HUDEP-2 (cell line): ENCODE measurements around the gene CFAP141.
A peak's percentile ranks its signal among the peaks of the same experiment; 100 is the strongest.
"Not testable (repeated sequence)": the region's sequence is repeated elsewhere in the genome, so short reads cannot be mapped to it uniquely, and the experiment has no call there.

Experiments used
- DNase-seq, 76 experiments: peaks; one replicate each; lab custom pipeline; 2025; ENCODE audit not compliant: unreplicated experiment in 76 of 76; lab: John Stamatoyannopoulos, UW

Gene CFAP141

GRCh38 chr1:154206196-154206595 is at the start of gene CFAP141:
TSS of gene CFAP141 (minus strand) at chr1:154206333. CDS start at chr1:154206307, 26 bp downstream.
- no peak for DNase-seq

GRCh38 chr1:154253671-154254070 is 47.5 kb upstream of the CFAP141 start:
- no peak for DNase-seq

GRCh38 chr1:154241703-154242351 is 35.7 kb upstream of the CFAP141 start:
- DNase-seq = peak in 3 of 76 experiments; percentile 7 to 17 (median 11)

- DNase-seq = no peak
Observed at GRCh38 chr1:154240294-154240833, 34.2 kb upstream of the CFAP141 start.

- no peak for DNase-seq
Observed at GRCh38 chr1:154239491-154239890, 33.4 kb upstream of the CFAP141 start.

DNA sequence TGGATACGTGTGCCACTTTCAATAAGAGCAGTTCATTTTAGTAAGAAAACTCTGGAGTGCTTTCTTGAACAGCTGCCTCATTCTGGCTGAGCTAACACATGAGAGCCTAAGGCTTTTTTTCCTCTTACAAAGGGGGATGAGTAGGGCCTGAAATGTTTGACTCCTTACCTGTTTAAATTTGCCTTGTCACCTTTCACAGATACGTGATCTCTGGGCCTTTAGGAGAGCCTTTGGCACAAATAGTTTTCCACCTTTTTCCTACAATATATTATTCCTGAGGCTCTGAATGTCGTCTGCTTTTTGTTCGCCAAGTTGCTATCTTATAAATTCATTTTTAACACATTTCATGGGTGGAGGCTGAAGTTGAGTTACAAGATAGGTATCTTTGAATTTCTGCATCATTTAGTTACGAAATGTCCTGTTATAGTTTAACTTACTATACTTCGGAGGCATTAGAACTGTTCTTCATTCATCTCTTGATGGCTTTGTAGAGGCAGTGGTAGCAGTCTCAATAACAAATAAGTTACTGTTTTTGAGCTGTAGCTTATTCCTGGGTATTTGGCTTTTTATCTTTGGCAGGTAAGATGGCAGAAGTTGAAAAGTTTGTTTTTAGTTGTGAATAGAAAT is 31.9 kb upstream of the CFAP141 start:
- no peak for DNase-seq

DNA sequence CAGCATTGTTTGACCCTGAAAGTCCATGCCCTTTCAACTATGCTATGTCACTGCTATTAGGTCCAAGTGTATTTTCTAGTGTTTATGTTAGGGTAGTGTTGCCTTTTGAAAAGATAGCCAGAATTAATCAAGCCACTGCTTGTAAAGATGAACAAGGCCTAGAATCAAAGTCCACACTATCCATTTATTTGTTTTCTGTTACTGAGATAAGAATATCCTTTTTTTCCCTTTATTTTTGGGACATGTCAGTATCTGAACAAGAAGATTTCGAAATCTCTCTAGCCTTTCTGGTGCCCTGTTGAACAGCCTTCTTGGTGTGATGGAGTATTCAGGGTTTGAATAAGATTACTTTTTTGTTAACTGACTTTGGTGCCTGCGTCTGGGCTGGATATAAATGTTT is 31.3 kb upstream of the CFAP141 start:
- DNase-seq = no peak

GRCh38 chr1:154236855-154237254 is 30.7 kb upstream of the CFAP141 start:
- no peak for DNase-seq

- DNase-seq = not testable (repeated sequence)
Observed at GRCh38 chr1:154233127-154233526, 27.0 kb upstream of the CFAP141 start.

- DNase-seq = not testable (repeated sequence)
Observed at GRCh38 chr1:154231112-154231511, 25.0 kb upstream of the CFAP141 start.

DNA sequence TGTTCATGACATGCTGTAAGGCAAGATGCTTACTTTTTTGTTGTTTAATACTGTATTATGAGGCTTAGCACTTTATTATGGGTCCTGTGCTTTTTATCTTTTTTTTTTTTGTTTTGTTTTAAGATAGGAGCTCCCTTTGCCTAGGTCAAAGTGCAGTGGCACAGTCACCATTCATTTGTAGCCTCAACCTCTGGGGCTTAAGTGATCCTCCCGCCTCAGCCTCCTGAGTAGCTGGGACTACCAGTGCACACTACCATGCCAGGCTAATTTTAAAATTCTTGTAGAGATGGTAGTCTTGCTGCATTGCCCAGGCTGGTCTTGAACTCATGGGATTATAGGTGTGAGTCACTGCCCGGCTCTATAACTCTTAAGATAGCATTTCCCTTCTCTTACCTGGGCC is 19.2 kb upstream of the CFAP141 start:
- no peak for DNase-seq

GRCh38 chr1:154223621-154224020 is 17.5 kb upstream of the CFAP141 start:
- DNase-seq = no peak

DNA sequence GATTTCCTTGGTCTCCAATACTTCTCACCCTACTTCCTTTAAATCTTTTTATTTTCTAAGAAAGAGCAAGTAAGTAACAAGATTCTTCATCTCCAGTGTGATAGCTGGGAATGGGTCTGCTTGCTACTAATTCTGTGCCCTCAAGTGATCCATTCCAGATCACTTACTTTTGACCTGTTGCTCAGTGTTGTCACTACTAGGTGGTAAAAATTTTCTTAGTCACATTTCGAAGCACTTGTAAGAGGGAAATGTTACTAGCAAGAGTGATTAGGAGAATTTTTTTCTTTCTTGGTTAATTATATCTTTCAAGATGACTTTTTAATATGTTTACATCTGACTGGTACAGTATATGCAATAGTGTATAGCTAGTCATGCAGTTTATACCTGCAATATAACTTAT is 16.8 kb upstream of the CFAP141 start:
- no peak for DNase-seq

DNA sequence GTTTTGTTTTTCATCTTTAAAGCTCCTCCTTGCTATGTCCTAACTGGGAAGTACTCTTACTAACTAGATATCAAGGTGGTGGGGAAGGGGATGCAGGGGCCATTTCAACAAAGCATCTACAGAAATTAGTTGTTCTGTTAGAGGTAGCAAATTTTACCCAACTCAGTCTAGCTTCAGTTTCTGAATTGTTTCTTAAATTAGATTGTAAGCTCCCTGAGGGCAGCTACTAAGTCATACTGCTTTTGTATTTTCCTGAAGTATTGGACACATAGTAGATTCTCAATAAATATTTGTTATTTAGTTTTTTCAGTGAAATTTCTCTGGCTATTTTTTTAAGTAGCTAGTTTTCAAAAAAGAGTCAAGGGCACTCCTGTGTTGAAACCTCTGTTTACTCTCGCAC is 16.4 kb upstream of the CFAP141 start:
- DNase-seq = no peak

GRCh38 chr1:154221278-154222001 is 15.3 kb upstream of the CFAP141 start:
- peak in 53 of 76 experiments; percentile 11 to 68 (median 38) for DNase-seq

DNA sequence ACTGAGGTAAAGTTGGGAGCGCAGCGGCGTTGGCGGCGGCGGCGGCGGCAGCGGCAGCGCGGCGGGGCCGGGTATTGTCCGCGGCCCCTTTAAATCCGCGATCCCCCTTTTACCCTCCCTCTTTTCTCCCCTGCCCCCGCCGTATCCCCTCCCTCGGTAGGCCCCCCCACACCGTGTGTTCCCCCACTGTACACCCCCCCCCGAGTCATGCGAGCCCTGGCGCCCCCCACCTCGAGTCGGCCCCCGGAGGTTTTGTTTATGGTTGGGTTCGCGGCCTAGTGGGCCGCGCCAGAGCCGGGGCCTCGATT is 14.8 kb upstream of the CFAP141 start:
- no peak for DNase-seq

- DNase-seq = peak in 75 of 76 experiments; percentile 82 to 99 (median 98)
Observed at GRCh38 chr1:154220071-154220969, 14.2 kb upstream of the CFAP141 start, which contains the start of gene UBAP2L. TSS of gene UBAP2L (plus strand) at chr1:154220955. CDS start at chr1:154225124, 4,169 bp downstream.

- DNase-seq = peak in 10 of 76 experiments; percentile 1 to 35 (median 12)
Observed at GRCh38 chr1:154219541-154219940, 13.4 kb upstream of the CFAP141 start.

DNA sequence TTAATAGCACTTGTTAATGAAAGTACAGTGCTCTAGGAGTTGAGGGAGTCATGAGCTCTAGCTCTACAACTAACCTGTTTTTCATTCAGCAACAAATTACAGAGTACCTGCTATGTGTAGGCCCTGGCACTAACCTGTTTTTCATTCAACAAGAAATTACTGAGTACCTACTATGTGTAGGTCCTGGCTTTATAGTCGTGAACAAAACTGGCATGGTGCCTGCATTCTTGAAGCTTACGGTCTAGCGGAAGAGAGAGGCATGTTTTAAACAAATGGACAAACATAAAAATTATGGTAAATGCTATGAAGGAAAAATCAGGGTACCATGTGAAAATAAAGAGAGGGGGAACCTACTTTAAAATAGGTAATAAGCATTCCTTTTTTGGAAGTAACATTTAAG is 12.4 kb upstream of the CFAP141 start:
- DNase-seq = no peak

- DNase-seq = no peak
Observed at GRCh38 chr1:154213274-154213673, 7.1 kb upstream of the CFAP141 start.
